ENCODE results near the gene SMG6. TPM values are rescaled to one million over a fixed set of nuclear protein-coding genes. Genes with fewer than 3 reads are reported as not detected.

The SMG6 gene
- total RNA-seq, 1 experiment from 2014 or later, result 28.6 TPM

GRCh38 chr17:2085648-2085949 lies 218.0 kb downstream of the SMG6 start:
- Mint-ChIP-seq H3K27me3 (ENCODE audit: low read depth) (no peaks in the 10 kb centered on the region; the same call in 1 of the 2 replicates), H3K36me3 (ENCODE audit: insufficient read depth in 1 of 3, low read depth in 3 of 3) (peaks cover 0 to 22% (median 10%) of the 10 kb centered on the region in 3 experiments; a peak in 4 of 7 replicates), H3K4me1 (peaks cover 15 to 17% of the 10 kb centered on the region in 2 experiments), H3K4me3 (no peak overlapping the region), H3K9me3 (no peaks in the 10 kb centered on the region), H3K27ac (peak overlapping the region in 1 of 3 experiments; percentile 16; a peak in 1 of 7 replicates)
- H3K14ac ChIP-seq (ENCODE audit: insufficient read depth, low read length), result no peak overlapping the region
- DNase-seq, result no peak
- H3K4ac ChIP-seq (ENCODE audit: low read depth, low read length), result no peak overlapping the region
- H4K20me1 ChIP-seq (ENCODE audit: control insufficient read depth, insufficient read depth, insufficient read length), result no peaks in the 10 kb centered on the region
- no peaks in the 10 kb centered on the region for H3K23me2 ChIP-seq (ENCODE audit: insufficient read length, low read depth, low read length, poor library complexity, severe bottlenecking)
- H3K79me1 ChIP-seq (ENCODE audit: insufficient read depth, low read depth, low read length, poor library complexity, severe bottlenecking), result no peaks in the 10 kb centered on the region
- H3K27ac ChIP-seq (ENCODE audit: insufficient read length, low read depth, low read length), result no peak overlapping the region
- WGBS (ENCODE audit: extremely low coverage, insufficient read length, low lambda C conversion rate), result no CpG with 5 or more reads among the region's 5 CpGs
- H2BK15ac ChIP-seq (ENCODE audit: low read depth, low read length), result no peak overlapping the region
- H3K4me2 ChIP-seq (ENCODE audit: insufficient read depth, insufficient read length, low read length), result no peak overlapping the region
- H4K5ac ChIP-seq (ENCODE audit: insufficient read length, low read depth, low read length), result no peak overlapping the region
- H3K56ac ChIP-seq (ENCODE audit: insufficient read length, low read depth, low read length), result no peak overlapping the region
- H2AK5ac ChIP-seq (ENCODE audit: insufficient read length, low read length), result no peak overlapping the region
- no peak overlapping the region for H2AFZ ChIP-seq (ENCODE audit: low read length)
- no peak overlapping the region for H3K18ac ChIP-seq (ENCODE audit: insufficient read length, low read depth, low read length)
- H3K23ac ChIP-seq (ENCODE audit: insufficient read length, low read depth, low read length), result no peak overlapping the region
- no peak overlapping the region for H3T11ph ChIP-seq (ENCODE audit: low read length)
- H3K9me3 ChIP-seq (ENCODE audit: control insufficient read depth, low read depth, low read length), result no peaks in the 10 kb centered on the region
- H4K91ac ChIP-seq (ENCODE audit: insufficient read length, low read depth, low read length), result no peak overlapping the region
- no peaks in the 10 kb centered on the region for H3K27me3 ChIP-seq (ENCODE audit: insufficient read depth, low read length)
- H2BK12ac ChIP-seq (ENCODE audit: insufficient read length, low read depth, low read length), result no peak overlapping the region
- no peak overlapping the region for H2BK120ac ChIP-seq (ENCODE audit: low read depth, low read length, poor library complexity, severe bottlenecking)
- H2BK20ac ChIP-seq (ENCODE audit: low read depth, low read length, poor library complexity, severe bottlenecking), result no peak overlapping the region
- TF ChIP-seq, protein P1, sequence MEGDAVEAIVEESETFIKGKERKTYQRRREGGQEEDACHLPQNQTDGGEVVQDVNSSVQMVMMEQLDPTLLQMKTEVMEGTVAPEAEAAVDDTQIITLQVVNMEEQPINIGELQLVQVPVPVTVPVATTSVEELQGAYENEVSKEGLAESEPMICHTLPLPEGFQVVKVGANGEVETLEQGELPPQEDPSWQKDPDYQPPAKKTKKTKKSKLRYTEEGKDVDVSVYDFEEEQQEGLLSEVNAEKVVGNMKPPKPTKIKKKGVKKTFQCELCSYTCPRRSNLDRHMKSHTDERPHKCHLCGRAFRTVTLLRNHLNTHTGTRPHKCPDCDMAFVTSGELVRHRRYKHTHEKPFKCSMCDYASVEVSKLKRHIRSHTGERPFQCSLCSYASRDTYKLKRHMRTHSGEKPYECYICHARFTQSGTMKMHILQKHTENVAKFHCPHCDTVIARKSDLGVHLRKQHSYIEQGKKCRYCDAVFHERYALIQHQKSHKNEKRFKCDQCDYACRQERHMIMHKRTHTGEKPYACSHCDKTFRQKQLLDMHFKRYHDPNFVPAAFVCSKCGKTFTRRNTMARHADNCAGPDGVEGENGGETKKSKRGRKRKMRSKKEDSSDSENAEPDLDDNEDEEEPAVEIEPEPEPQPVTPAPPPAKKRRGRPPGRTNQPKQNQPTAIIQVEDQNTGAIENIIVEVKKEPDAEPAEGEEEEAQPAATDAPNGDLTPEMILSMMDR (conservative IDR thresholded peaks at IDR 0.05), result no peak
- H3K79me2 ChIP-seq (ENCODE audit: insufficient read depth, low read length), result no peaks in the 10 kb centered on the region
- H3K4me1 ChIP-seq (ENCODE audit: insufficient read depth, low read length), result no peaks in the 10 kb centered on the region
- H4K8ac ChIP-seq (replicated peaks; ENCODE audit: insufficient read length, low read depth, low read length), result no peak overlapping the region
- no peak overlapping the region for H3K9ac ChIP-seq (ENCODE audit: extremely low read depth, insufficient read length, low read length)
- no peak overlapping the region for H2BK5ac ChIP-seq (ENCODE audit: insufficient read length, low read length)
